GM12875 (cell line): ENCODE data around the gene WNK1.

Experiments used
- H3K4me3 ChIP-seq: one replicate; pipeline ENCODE4 v1.5.1; 2011; ENCODE audit warnings: low read depth, low read length, control low read depth
- TF ChIP-seq, protein P1 (sequence below): IDR thresholded peaks from 2 replicates; pipeline ENCODE4 v1.5.1; 2011; ENCODE audit warnings: low read depth, mild to moderate bottlenecking, control low read depth, inconsistent platforms, low read length, moderate library complexity, borderline replicate concordance; ENCODE audit not compliant: insufficient read depth

Gene WNK1

DNA sequence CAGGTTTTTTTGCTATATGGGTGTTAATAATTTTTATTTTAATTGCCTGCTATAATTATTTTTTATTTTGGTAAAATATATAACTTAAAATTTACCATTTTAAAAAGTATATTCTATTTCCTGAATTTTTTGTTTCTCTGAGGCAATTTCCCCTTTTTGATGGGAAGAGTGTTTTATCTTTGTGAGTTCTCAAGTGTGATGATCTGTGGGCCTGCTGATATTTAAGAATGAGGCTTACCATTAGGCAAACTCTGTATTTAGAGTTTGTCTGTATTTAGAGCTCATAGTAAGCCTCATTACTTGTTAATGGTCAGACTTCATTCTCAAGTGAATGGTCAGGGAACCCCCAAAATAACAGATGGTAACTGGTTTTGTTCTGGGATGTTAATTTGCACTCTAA, 48.0 kb downstream of the WNK1 start:
- H3K4me3 ChIP-seq: no peak overlapping the region
- TF ChIP-seq, protein P1, sequence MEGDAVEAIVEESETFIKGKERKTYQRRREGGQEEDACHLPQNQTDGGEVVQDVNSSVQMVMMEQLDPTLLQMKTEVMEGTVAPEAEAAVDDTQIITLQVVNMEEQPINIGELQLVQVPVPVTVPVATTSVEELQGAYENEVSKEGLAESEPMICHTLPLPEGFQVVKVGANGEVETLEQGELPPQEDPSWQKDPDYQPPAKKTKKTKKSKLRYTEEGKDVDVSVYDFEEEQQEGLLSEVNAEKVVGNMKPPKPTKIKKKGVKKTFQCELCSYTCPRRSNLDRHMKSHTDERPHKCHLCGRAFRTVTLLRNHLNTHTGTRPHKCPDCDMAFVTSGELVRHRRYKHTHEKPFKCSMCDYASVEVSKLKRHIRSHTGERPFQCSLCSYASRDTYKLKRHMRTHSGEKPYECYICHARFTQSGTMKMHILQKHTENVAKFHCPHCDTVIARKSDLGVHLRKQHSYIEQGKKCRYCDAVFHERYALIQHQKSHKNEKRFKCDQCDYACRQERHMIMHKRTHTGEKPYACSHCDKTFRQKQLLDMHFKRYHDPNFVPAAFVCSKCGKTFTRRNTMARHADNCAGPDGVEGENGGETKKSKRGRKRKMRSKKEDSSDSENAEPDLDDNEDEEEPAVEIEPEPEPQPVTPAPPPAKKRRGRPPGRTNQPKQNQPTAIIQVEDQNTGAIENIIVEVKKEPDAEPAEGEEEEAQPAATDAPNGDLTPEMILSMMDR: no peak

DNA sequence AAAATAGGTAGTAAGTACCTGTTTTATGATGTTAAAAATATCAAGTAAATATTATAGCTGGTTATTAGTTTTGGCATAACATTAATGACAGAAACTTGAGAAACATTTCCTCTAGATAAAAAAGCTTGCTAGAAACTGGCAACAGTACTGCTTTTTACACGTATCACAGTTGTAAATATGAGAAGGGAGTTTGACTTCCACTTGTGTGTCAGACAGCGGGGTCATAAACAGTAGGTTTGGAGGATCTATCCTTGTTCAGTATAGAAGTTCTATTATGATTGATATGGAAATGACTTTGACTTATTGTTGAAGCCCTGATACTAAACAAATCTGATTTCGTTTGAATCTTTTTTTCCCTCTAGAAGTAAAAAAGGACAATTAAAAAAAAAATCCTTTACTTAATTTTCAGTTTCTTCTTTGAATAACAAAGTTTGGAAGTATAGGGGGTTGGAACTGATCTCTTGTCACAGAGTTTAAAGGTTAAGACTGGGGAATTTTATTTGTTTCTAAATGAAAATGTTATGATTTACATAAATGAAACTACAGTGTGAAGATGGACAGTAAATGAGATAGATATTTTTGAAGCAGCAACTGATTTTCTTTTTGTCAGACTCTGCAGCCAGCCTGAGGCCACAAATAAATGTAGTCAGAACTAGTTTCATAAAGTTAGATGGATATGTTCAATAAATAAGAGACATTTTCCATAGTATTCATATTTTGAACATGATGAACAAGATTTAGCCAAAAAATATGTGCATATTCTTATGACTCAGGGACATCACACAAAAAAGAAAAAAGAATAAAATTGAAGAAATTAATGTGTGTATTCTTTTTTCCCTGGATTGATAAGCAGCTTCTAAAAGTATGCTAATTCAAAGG, 50.1 kb downstream of the WNK1 start:
- TF ChIP-seq, protein P1: no peak

DNA sequence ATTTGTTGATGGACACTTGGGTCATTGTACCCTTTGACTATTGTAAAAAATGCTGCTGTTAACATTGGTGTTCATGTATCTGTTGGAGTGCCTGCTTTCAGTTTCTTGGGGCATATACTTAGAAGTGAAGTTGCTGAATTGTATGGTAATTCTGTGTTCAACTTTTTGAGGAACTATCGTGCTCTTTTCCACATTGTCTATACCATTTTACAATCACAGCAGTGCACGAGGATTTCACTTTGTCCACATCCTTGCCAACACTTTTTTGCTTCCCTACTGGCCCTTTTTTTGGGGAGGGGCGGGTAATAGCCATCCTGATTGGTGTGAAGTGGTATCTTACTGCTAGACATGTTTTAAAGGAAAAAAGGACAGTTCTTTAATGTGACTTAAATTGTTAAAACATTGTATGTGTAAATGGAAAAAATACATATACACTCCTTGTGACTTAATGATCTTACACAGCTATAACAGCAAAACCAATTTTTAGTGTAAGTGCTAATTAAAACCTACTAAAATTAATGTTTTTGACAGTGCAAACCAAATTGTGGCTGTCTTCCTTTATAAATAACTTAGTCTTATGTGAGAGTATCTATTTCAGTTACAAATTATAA, 52.7 kb downstream of the WNK1 start:
- TF ChIP-seq, protein P1: no peak
- no peak overlapping the region for H3K4me3 ChIP-seq

More for the DNA sequence above, 50.1 kb downstream of the WNK1 start:
- no peak overlapping the region for H3K4me3 ChIP-seq

DNA sequence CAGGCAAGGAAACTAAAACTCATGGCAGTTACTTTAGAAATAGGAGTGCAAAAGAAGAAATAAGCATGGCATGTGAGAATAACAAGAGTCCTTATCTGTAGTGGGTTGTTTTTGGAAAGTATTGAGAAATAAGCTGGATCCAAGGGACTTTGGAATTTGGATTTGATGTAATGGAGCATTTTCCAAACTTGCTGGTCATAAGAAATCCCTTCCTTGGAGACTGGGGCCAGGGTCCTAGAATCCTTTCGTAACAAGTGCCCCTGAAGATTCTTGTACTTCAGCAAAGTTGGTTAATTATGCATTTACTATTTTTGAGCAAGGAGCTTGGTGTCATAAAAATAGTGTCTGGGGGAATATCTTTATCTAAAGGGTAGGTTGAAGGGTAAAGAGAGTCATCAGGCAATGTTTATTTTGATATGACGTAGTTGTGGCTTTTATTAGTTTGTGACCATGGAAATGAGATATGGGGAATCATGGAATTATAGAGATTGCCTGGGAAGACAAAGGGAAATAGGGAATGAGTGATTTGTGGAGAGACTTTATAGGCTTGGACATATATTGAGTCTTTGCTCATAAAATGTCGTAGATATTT, 53.9 kb downstream of the WNK1 start:
- no peak overlapping the region for H3K4me3 ChIP-seq
- TF ChIP-seq, protein P1: no peak

DNA sequence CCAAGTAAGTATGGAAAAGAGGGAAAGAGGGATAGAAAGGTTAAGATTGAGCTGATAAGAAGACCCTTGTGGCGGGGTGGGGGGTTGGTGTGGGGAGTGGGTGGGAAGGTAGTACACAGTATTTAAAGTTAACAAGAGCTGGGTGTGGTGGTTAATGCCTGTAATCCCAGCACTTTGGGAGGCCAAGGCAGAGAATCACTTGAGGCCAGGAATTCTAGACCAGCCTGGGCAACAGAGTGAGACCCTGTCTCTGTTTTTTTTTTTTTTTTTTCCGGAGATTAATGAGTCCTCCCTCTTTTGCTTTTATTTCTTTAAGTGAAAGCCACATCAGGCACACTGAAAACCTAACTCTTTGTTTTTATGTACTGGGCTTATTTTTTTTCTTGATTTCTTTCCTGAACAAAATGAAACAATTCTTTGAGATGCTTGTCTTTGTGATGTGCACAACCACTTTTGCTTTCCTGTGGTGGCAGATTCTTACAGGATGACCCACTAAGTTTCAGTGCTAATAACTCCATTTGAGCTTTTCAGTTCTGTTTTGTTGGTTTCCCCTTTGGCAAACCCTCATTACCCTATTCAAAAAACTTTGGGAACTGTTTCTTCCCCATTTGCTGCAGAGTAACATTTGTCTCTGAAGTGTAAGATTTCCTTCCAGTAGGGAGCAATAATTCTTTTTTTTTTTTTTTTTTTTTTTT, 54.8 kb downstream of the WNK1 start:
- TF ChIP-seq, protein P1: no peak
- no peak overlapping the region for H3K4me3 ChIP-seq

DNA sequence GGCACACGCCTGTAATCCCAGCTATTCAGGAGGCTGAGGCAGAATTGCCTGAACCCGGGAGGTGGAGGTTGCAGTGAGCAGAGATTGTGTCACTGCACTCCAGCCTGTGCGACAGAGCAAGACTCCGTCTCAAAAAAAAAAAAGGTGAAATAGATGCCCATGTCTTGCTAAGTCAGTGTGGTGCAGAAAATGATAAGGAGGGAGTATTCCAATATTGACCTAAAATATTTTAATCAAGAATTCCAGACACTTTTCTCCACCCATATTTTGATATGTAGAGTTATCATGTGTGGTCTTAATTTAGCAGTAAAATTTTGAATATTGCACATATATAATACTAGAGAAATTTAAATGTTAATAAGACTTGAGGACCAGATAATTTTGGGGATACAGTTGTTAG, 57.7 kb downstream of the WNK1 start:
- TF ChIP-seq, protein P1: no peak
- no peak overlapping the region for H3K4me3 ChIP-seq
